ENCODE measurements around the gene SEC16A.

Gene SEC16A

GRCh38 chr9:136465500-136466154 lies 17.2 kb downstream of the SEC16A start:
- DNase-seq, result no peak

GRCh38 chr9:136464241-136464640 lies 18.6 kb downstream of the SEC16A start:
- no peak for DNase-seq

GRCh38 chr9:136463578-136463977 lies 19.3 kb downstream of the SEC16A start:
- no peak for DNase-seq

GRCh38 chr9:136462664-136463063 lies 20.2 kb downstream of the SEC16A start:
- no peak for DNase-seq

GRCh38 chr9:136460772-136461325 lies 22.0 kb downstream of the SEC16A start:
- no peak for DNase-seq

GRCh38 chr9:136459425-136459824 lies 23.4 kb downstream of the SEC16A start:
- no peak for DNase-seq

GRCh38 chr9:136457326-136457725 lies 25.5 kb downstream of the SEC16A start:
- DNase-seq, result no peak

- DNase-seq, result no peak
These were observed 26.6 kb downstream of the SEC16A start for GRCh38 chr9:136456258-136456657.

- DNase-seq, result no peak
These were observed 27.5 kb downstream of the SEC16A start for GRCh38 chr9:136455043-136456002.

GRCh38 chr9:136454026-136454796 lies 28.6 kb downstream of the SEC16A start:
- no peak for DNase-seq

GRCh38 chr9:136453326-136453725 lies 29.5 kb downstream of the SEC16A start:
- DNase-seq, result no peak

- DNase-seq, result no peak
These were observed 31.5 kb downstream of the SEC16A start for GRCh38 chr9:136451221-136451877.

- DNase-seq, result no peak
These were observed 34.2 kb downstream of the SEC16A start for GRCh38 chr9:136448655-136449054.

GRCh38 chr9:136447173-136447778 lies 35.6 kb downstream of the SEC16A start:
- DNase-seq, result no peak

- no peak for DNase-seq
These were observed 37.0 kb downstream of the SEC16A start for GRCh38 chr9:136445799-136446198.

GRCh38 chr9:136444102-136444501 lies 38.7 kb downstream of the SEC16A start:
- no peak for DNase-seq

GRCh38 chr9:136443687-136444086 lies 39.2 kb downstream of the SEC16A start:
- no peak for DNase-seq

GRCh38 chr9:136443087-136443486 lies 39.8 kb downstream of the SEC16A start:
- no peak for DNase-seq

GRCh38 chr9:136442265-136442664 lies 40.6 kb downstream of the SEC16A start:
- no peak for DNase-seq

GRCh38 chr9:136441681-136442245 lies 41.1 kb downstream of the SEC16A start:
- no peak for DNase-seq

- DNase-seq, result no peak
These were observed 41.6 kb downstream of the SEC16A start for GRCh38 chr9:136441191-136441680.

Measured in activated CD4-positive, alpha-beta T cell treated with anti-CD3 and anti-CD28 coated beads for 4 hours (primary cell).